Heart left ventricle (tissue), 16 donors: Measurements from ENCODE around the gene KATNBL1. TPM values are rescaled to one million over a fixed set of nuclear protein-coding genes. Genes with fewer than 3 reads are reported as not detected.

Experiments used
- ATAC-seq, 4 donors: fragments of 200-7000 bp; cut with Tn5 transposase; one replicate each; pipeline ENCODE4 v1.9.1; 2020 to 2022; ENCODE audit warnings: moderate library complexity in 4 of 4, mild to moderate bottlenecking in 3 of 4, moderate number of reproducible peaks in 1 of 4
- DNase-seq, 5 donors: peaks; one replicate each; pipeline ENCODE4 v3.0.0-alpha.2; 2020
- H3K27ac ChIP-seq, 12 donors: fragments of 200-600 bp; sonication (generic) in 4 of 12; one replicate each; pipeline versions ENCODE4 v1.5.0 to v1.8.0; 2016 to 2022; ENCODE audit warnings: mild to moderate bottlenecking in 2 of 12
- H3K27me3 ChIP-seq, 9 donors: fragments of 200-600 bp; sonication (generic) in 2 of 9; one replicate each; pipeline versions ENCODE4 v1.5.1 to v1.8.0; 2016 to 2022; ENCODE audit warnings: mild to moderate bottlenecking in 3 of 9
- H3K36me3 ChIP-seq, 9 donors: fragments of 200-600 bp; sonication (generic) in 2 of 9; one replicate each; pipeline versions ENCODE4 v1.5.0 to v1.8.0; 2018 to 2022; ENCODE audit warnings: mild to moderate bottlenecking in 2 of 9
- H3K4me1 ChIP-seq, 12 donors: fragments of 200-600 bp; sonication (generic) in 4 of 12; one replicate each; pipeline versions ENCODE4 v1.5.0 to v1.8.0; 2016 to 2022; ENCODE audit warnings: mild to moderate bottlenecking in 3 of 12
- H3K4me3 ChIP-seq, 12 donors: fragments of 200-600 bp; sonication (generic) in 4 of 12; one replicate each; pipeline versions ENCODE4 v1.5.0 to v1.8.0; 2017 to 2022; ENCODE audit warnings: mild to moderate bottlenecking in 9 of 12, moderate library complexity in 4 of 12
- H3K9me3 ChIP-seq, 12 donors: fragments of 200-600 bp; sonication (generic) in 4 of 12; one replicate each; pipeline versions ENCODE4 v1.5.0 to v1.8.0; 2016 to 2022; ENCODE audit warnings: mild to moderate bottlenecking in 1 of 12
- POLR2A ChIP-seq, 2 donors: fragments of 450-650 bp; IDR thresholded peaks; one replicate each; pipeline ENCODE4 v1.6.1; 2017; ENCODE audit warnings: antibody characterized with exemption in 2 of 2, mild to moderate bottlenecking in 2 of 2, moderate library complexity in 2 of 2
- WGBS, 4 donors: extraction: QIAGEN DNeasy Blood & Tissue Kit in 2 of 4; methylation state at CpG; one replicate each; pipeline versions ENCODE4 v1.1.5 to v1.1.7; 2013 to 2018; 5-methylcytosine and 5-hydroxymethylcytosine counted together
- intact Hi-C, 10 donors: fragments of 100-400 bp; cut with DNase I; formaldehyde crosslinking; loops; one replicate each; pipeline versions ENCODE4 v1.11.1 to v1.14.2; 2022
- polyA plus RNA-seq, 2 donors: library from polyadenylated mRNA; stranded (reverse); fragments of 200-250 nt; gene quantifications; one replicate each; pipeline ENCODE4 v1.2.3, GENCODE V29; 2013
- total RNA-seq, 9 donors: library from RNA; depleted of rRNA in 2 of 9; stranded (reverse); fragments of >200 nt in 2 of 9; fragmentation: NEBNext Ultra II Directional in 3 of 9; extraction: Animal tissue kit (Norgen Biotek cat#: 25700) in 3 of 9; gene quantifications; one replicate each; pipeline versions ENCODE4 v1.1.0 to v1.2.4, GENCODE V29; 2016 to 2023
- TF ChIP-seq, protein P1 (sequence below), 12 donors: fragments of 200-600 bp; sonication (generic) in 4 of 12; IDR thresholded peaks; one replicate each; pipeline versions ENCODE4 v1.5.0 to v1.8.0; 2018 to 2022; ENCODE audit warnings: antibody characterized with exemption in 12 of 12, mild to moderate bottlenecking in 5 of 12
- donor health status: ischemic (EF 13 %, LVEDD 7.1; RV severe dilation, severe dysfunction).
- donor health status: healthy with polysubstance abuse.
- donor health status: DM: no; HTN: yes; CAD: no.
- donor health status: DM: no; HTN: no; CAD: no.
- donor health status: ischemic (EF 25% LVEDD 6.9; RV normal size, moderate dysfunction).
- donor health status: ischemic (EF 25% LVEDD 5.7; RV mildly dilated, moderate dysfunction).
- donor health status: healthy.
- donor health status: DM: yes; HTN: yes; CAD: no.
- donor health status: ischemic (EF 35%, LVEDD 5.7; RV mildly dilated, moderate dysfunction).
- donor health status: nonischemic (EF 11% LVEDD 7.7; RV severe dilation, severe dysfunction).
- donor health status: DM: yes; HTN: yes; CAD: no.
- donor health status: PGD.
- donor health status: ischemic (EF 29% LVEDD 5.4; RV normal size, mild dysfunction).
- donor health status: nonischemic (EF 23%, LVEDD 6.1; RV moderate dilation, normal function).

The KATNBL1 gene
- total and polyA plus RNA-seq, 11 donors, result 10.1 to 21.7 (median 15.6) TPM

DNA sequence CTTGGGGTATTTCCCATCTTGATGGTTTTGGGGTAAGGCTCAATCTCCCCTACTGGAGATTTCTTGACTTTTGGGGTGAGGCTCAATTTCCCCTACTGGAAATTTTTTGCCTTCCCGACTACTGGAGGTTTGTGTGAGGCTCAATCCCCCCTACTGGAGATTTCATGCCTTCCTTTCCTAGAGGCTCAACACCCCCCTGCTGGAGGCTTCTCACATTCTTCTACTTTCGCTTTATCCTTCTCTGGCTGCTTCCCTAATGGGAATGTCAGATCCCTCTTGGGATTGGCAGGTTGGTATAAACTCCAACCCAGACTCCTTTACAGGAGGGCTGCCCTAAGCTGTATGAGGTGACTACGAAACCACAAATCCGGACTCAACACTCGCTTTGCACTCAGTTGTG, 49.2 kb downstream of the KATNBL1 start:
- no peak overlapping the region for H3K4me3 ChIP-seq
- intact Hi-C loops, result no loop called here
- ATAC-seq (no peak), DNase-seq (no peak)
- no peak for TF ChIP-seq POLR2A (IDR thresholded peaks at IDR 0.05)
- TF ChIP-seq, protein P1, sequence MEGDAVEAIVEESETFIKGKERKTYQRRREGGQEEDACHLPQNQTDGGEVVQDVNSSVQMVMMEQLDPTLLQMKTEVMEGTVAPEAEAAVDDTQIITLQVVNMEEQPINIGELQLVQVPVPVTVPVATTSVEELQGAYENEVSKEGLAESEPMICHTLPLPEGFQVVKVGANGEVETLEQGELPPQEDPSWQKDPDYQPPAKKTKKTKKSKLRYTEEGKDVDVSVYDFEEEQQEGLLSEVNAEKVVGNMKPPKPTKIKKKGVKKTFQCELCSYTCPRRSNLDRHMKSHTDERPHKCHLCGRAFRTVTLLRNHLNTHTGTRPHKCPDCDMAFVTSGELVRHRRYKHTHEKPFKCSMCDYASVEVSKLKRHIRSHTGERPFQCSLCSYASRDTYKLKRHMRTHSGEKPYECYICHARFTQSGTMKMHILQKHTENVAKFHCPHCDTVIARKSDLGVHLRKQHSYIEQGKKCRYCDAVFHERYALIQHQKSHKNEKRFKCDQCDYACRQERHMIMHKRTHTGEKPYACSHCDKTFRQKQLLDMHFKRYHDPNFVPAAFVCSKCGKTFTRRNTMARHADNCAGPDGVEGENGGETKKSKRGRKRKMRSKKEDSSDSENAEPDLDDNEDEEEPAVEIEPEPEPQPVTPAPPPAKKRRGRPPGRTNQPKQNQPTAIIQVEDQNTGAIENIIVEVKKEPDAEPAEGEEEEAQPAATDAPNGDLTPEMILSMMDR (IDR thresholded peaks at IDR 0.05), result no peak
- WGBS, 4 donors, result 96 to 98% (median 97%) methylated on average over 5 of the region's 5 CpGs
- H3K36me3 ChIP-seq, result peaks cover 0 to 44% (median 25%) of the 10 kb centered on the region in 9 donors
- peaks cover 0 to 32% (median 8%) of the 10 kb centered on the region in 12 donors for H3K9me3 ChIP-seq
- no peaks in the 10 kb centered on the region for H3K4me1 ChIP-seq
- H3K27ac ChIP-seq, result no peak overlapping the region
- no peaks in the 10 kb centered on the region for H3K27me3 ChIP-seq

GRCh38 chr15:34158355-34158754, 51.5 kb downstream of the KATNBL1 start:
- no peaks in the 10 kb centered on the region for H3K4me1 ChIP-seq
- no peak for TF ChIP-seq POLR2A (IDR thresholded peaks at IDR 0.05)
- TF ChIP-seq, protein P1 (IDR thresholded peaks at IDR 0.05), result no peak
- ATAC-seq, result no peak
- H3K27me3 ChIP-seq, result no peaks in the 10 kb centered on the region
- no peak for DNase-seq
- peaks cover 0 to 68% (median 46%) of the 10 kb centered on the region in 9 donors for H3K36me3 ChIP-seq
- no peak overlapping the region for H3K27ac ChIP-seq
- peaks cover 0 to 51% (median 18%) of the 10 kb centered on the region in 12 donors for H3K9me3 ChIP-seq
- intact Hi-C loops, result no loop called here
- H3K4me3 ChIP-seq, result no peak overlapping the region

DNA sequence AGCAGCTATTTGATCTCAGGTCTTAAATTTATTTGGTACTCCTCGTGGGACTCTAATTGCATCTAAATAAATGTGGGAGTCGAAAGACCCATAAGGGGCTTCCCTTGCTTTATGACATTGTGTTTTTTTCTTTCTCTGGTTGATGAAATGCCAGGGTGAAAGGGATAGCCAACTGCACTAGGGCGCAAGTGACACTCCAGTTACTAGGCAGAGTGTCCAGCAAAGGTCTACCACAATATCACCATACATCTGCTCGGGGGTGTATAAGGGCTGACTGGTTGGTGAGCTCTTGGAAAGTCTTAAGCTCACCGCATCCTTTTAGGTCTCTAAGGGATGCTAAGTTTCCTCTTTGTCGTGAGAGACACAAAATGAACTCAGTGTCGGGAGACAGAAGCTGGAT, 54.0 kb downstream of the KATNBL1 start:
- peaks cover 0 to 30% (median 12%) of the 10 kb centered on the region in 12 donors for H3K9me3 ChIP-seq
- no peak for ATAC-seq
- DNase-seq, result no peak
- no peak overlapping the region for H3K4me3 ChIP-seq
- no peak overlapping the region for H3K27ac ChIP-seq
- 89 to 95% (median 90%) methylated on average over 7 of the region's 7 CpGs for WGBS, 4 donors
- intact Hi-C loops, result no loop called here
- H3K4me1 ChIP-seq, result no peaks in the 10 kb centered on the region
- H3K36me3 ChIP-seq, result peaks cover 0 to 79% (median 43%) of the 10 kb centered on the region in 9 donors
- TF ChIP-seq POLR2A (IDR thresholded peaks at IDR 0.05), result no peak
- TF ChIP-seq, protein P1 (IDR thresholded peaks at IDR 0.05), result no peak
- H3K27me3 ChIP-seq, result no peaks in the 10 kb centered on the region

DNA sequence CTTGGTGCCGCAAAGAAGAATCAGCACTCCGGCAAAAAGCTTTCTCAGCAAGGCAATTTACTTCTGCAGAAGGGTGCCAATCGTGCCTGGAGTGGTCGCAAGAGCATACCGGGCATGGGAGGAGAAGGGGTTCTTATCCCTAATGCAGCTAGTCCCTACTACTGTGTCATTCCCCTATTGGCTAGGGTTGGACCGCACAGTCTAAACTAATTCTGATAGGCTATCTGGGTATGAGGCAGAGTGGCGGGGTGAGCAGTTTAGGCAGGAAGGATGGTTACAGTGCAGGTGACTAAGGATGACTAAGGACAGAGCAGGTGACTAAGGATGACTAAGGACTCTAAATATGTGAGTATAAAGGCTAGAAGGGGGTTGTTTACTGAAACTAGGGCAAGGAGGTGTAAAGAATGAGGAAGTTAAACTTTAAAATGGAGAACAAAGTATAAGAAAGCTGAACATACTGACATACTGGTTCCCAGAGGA, 55.1 kb downstream of the KATNBL1 start:
- no peak for ATAC-seq
- DNase-seq, result no peak
- H3K27me3 ChIP-seq, result no peaks in the 10 kb centered on the region
- intact Hi-C loops, result no loop called here
- 93 to 99% (median 96%) methylated on average over 7 of the region's 7 CpGs for WGBS, 4 donors
- peaks cover 0 to 88% (median 54%) of the 10 kb centered on the region in 9 donors for H3K36me3 ChIP-seq
- no peak overlapping the region for H3K4me3 ChIP-seq
- H3K9me3 ChIP-seq, result peaks cover 0 to 26% (median 10%) of the 10 kb centered on the region in 12 donors
- TF ChIP-seq, protein P1 (IDR thresholded peaks at IDR 0.05), result no peak
- no peak for TF ChIP-seq POLR2A (IDR thresholded peaks at IDR 0.05)
- no peaks in the 10 kb centered on the region for H3K4me1 ChIP-seq
- H3K27ac ChIP-seq, result no peak overlapping the region
